CD4-positive, alpha-beta T cell treated with Interleukin-15 for 1 hour (primary cell): ENCODE measurements around the gene MTARC2.
A peak's percentile ranks its signal among the peaks of the same experiment; 100 is the strongest.

ENCODE experiments used
- DNase-seq: peaks from one replicate; pipeline ENCODE4 v3.0.0-alpha.2; 2020

Gene MTARC2

GRCh38 chr1:220807726-220808125 lies 59.6 kb downstream of the MTARC2 start:
- DNase-seq, result no peak

- DNase-seq, result no peak
These were observed 60.4 kb downstream of the MTARC2 start for GRCh38 chr1:220808345-220809186.

GRCh38 chr1:220809187-220809550 lies 61.0 kb downstream of the MTARC2 start:
- no peak for DNase-seq

GRCh38 chr1:220809704-220810103 lies 61.6 kb downstream of the MTARC2 start:
- no peak for DNase-seq

- DNase-seq, result peak; percentile 70
These were observed 62.1 kb downstream of the MTARC2 start for GRCh38 chr1:220810179-220810653.

GRCh38 chr1:220810963-220811362 lies 62.8 kb downstream of the MTARC2 start:
- DNase-seq, result no peak

- DNase-seq, result no peak
These were observed 63.6 kb downstream of the MTARC2 start for GRCh38 chr1:220811695-220812094.

GRCh38 chr1:220812308-220812707 lies 64.2 kb downstream of the MTARC2 start:
- no peak for DNase-seq

GRCh38 chr1:220813013-220813412 lies 64.9 kb downstream of the MTARC2 start:
- no peak for DNase-seq

GRCh38 chr1:220815409-220815808 lies 67.3 kb downstream of the MTARC2 start:
- DNase-seq, result no peak

- DNase-seq, result no peak
These were observed 69.8 kb downstream of the MTARC2 start for GRCh38 chr1:220817907-220818306.

- no peak for DNase-seq
These were observed 70.5 kb downstream of the MTARC2 start for GRCh38 chr1:220818421-220819173.

- no peak for DNase-seq
These were observed 71.4 kb downstream of the MTARC2 start for GRCh38 chr1:220819467-220820026.

- no peak for DNase-seq
These were observed 76.2 kb downstream of the MTARC2 start for GRCh38 chr1:220824031-220824989.

GRCh38 chr1:220825819-220826551 lies 77.9 kb downstream of the MTARC2 start:
- no peak for DNase-seq

GRCh38 chr1:220826729-220827128 lies 78.6 kb downstream of the MTARC2 start:
- no peak for DNase-seq

- no peak for DNase-seq
These were observed 79.5 kb downstream of the MTARC2 start for GRCh38 chr1:220827445-220828178.

GRCh38 chr1:220828179-220828490 lies 80.0 kb downstream of the MTARC2 start:
- DNase-seq, result no peak

GRCh38 chr1:220828950-220829586 lies 80.9 kb downstream of the MTARC2 start:
- DNase-seq, result no peak

- DNase-seq, result no peak
These were observed 85.3 kb downstream of the MTARC2 start for GRCh38 chr1:220833436-220833835.
